H9 (cell line): Measurements from ENCODE around the gene PHF5A. TPM values are rescaled to one million over a fixed set of nuclear protein-coding genes. Genes with fewer than 3 reads are reported as not detected.

ENCODE experiments used
- DNase-seq: peaks from one replicate; pipeline ENCODE4 v3.0.0-alpha.2; 2017
- H2AFZ ChIP-seq: one replicate; pipeline ENCODE4 v1.6.1; 2013; ENCODE audit warnings: mild to moderate bottlenecking, low read length, control low read depth, moderate library complexity
- H2AK5ac ChIP-seq: 2 replicates; pipeline ENCODE4 v1.6.1; 2013; ENCODE audit warnings: low read length, control low read depth, mixed read lengths; ENCODE audit not compliant: insufficient read length
- H2BK120ac ChIP-seq: one replicate; pipeline ENCODE4 v1.6.1; 2013; ENCODE audit warnings: low read depth, mild to moderate bottlenecking, low read length, control low read depth, inconsistent platforms; ENCODE audit not compliant: poor library complexity, severe bottlenecking
- H2BK12ac ChIP-seq: 2 replicates; pipeline ENCODE4 v1.6.1; 2013; ENCODE audit warnings: low read length, control low read depth, mixed read lengths, low read depth; ENCODE audit not compliant: insufficient read length
- H2BK15ac ChIP-seq: 2 replicates; pipeline ENCODE4 v1.6.1; 2013; ENCODE audit warnings: low read depth, low read length, control low read depth
- H2BK20ac ChIP-seq: one replicate; pipeline ENCODE4 v1.6.1; 2013; ENCODE audit warnings: low read depth, mild to moderate bottlenecking, low read length, control low read depth, inconsistent platforms; ENCODE audit not compliant: poor library complexity, severe bottlenecking
- H2BK5ac ChIP-seq: 2 replicates; pipeline ENCODE4 v1.6.1; 2013; ENCODE audit warnings: low read length, control low read depth, mixed read lengths; ENCODE audit not compliant: insufficient read length
- H3K14ac ChIP-seq: 2 replicates; pipeline ENCODE4 v1.6.1; 2013; ENCODE audit warnings: low read length, control low read depth; ENCODE audit not compliant: insufficient read depth
- H3K18ac ChIP-seq: 2 replicates; pipeline ENCODE4 v1.6.1; 2013; ENCODE audit warnings: low read depth, mild to moderate bottlenecking, mixed read lengths, low read length, control low read depth; ENCODE audit not compliant: insufficient read length
- H3K23ac ChIP-seq: 2 replicates; pipeline ENCODE4 v1.6.1; 2013; ENCODE audit warnings: low read length, control low read depth, mixed read lengths, low read depth; ENCODE audit not compliant: insufficient read length
- H3K23me2 ChIP-seq: 2 replicates; pipeline ENCODE4 v1.6.1; 2013; ENCODE audit warnings: low read depth, mild to moderate bottlenecking, mixed read lengths, low read length, control low read depth; ENCODE audit not compliant: insufficient read length, poor library complexity, severe bottlenecking
- H3K27ac ChIP-seq: 2 replicates; pipeline ENCODE4 v1.5.1; 2013; ENCODE audit warnings: low read length, control low read depth, mixed read lengths, low read depth; ENCODE audit not compliant: insufficient read length
- H3K27me3 ChIP-seq: 2 replicates; pipeline ENCODE4 v1.6.1; 2013; ENCODE audit warnings: low read length, control low read depth, inconsistent platforms; ENCODE audit not compliant: insufficient read depth
- H3K4ac ChIP-seq: 2 replicates; pipeline ENCODE4 v1.6.1; 2013; ENCODE audit warnings: low read depth, mild to moderate bottlenecking, control low read depth, inconsistent platforms, low read length, moderate library complexity
- H3K4me1 ChIP-seq: 2 replicates; pipeline ENCODE4 v1.6.1; 2013; ENCODE audit warnings: low read length, control low read depth, inconsistent platforms; ENCODE audit not compliant: insufficient read depth
- H3K4me2 ChIP-seq: 2 replicates; pipeline ENCODE4 v1.6.1; 2013; ENCODE audit warnings: low read length, control low read depth, mixed read lengths; ENCODE audit not compliant: insufficient read length, insufficient read depth
- H3K56ac ChIP-seq: 2 replicates; pipeline ENCODE4 v1.6.1; 2013; ENCODE audit warnings: low read depth, mild to moderate bottlenecking, mixed read lengths, low read length, control low read depth; ENCODE audit not compliant: insufficient read length
- H3K79me1 ChIP-seq: 2 replicates; pipeline ENCODE4 v1.6.1; 2013; ENCODE audit warnings: low read depth, mild to moderate bottlenecking, moderate library complexity, low read length, control low read depth, inconsistent platforms; ENCODE audit not compliant: insufficient read depth, poor library complexity, severe bottlenecking
- H3K79me2 ChIP-seq: 2 replicates; pipeline ENCODE4 v1.6.1; 2013; ENCODE audit warnings: low read length, control low read depth, inconsistent platforms; ENCODE audit not compliant: insufficient read depth
- H3K9ac ChIP-seq: 2 replicates; pipeline ENCODE4 v1.6.1; 2013; ENCODE audit warnings: low read length, control low read depth, mixed read lengths; ENCODE audit not compliant: insufficient read length; ENCODE audit errors: extremely low read depth
- H3K9me3 ChIP-seq: one replicate; pipeline ENCODE4 v1.6.1; 2013; ENCODE audit warnings: low read depth, low read length, inconsistent platforms; ENCODE audit not compliant: control insufficient read depth
- H3T11ph ChIP-seq: one replicate; pipeline ENCODE4 v1.6.1; 2013; ENCODE audit warnings: mild to moderate bottlenecking, low read length, control low read depth, inconsistent platforms
- H4K20me1 ChIP-seq: one replicate; pipeline ENCODE4 v1.6.1; 2013; ENCODE audit not compliant: control insufficient read depth, insufficient read length, insufficient read depth
- H4K5ac ChIP-seq: 2 replicates; pipeline ENCODE4 v1.6.1; 2013; ENCODE audit warnings: low read depth, mild to moderate bottlenecking, mixed read lengths, low read length, control low read depth; ENCODE audit not compliant: insufficient read length
- H4K8ac ChIP-seq: replicated peaks from 2 replicates; pipeline ENCODE4 v1.6.1; 2013; ENCODE audit warnings: low read length, control low read depth, mixed read lengths, low read depth; ENCODE audit not compliant: insufficient read length
- H4K91ac ChIP-seq: 2 replicates; pipeline ENCODE4 v1.6.1; 2013; ENCODE audit warnings: low read depth, mild to moderate bottlenecking, moderate library complexity, mixed read lengths, low read length, control low read depth; ENCODE audit not compliant: insufficient read length
- H3K27ac Mint-ChIP-seq, 3 experiments: 2 replicates in 2 of 3; 3 replicates in 1 of 3; pipeline ENCODE4 v1.8.0; 2020 to 2021; ENCODE audit warnings: mixed read lengths in 3 of 3, mild to moderate bottlenecking in 1 of 3, moderate library complexity in 1 of 3
- H3K27me3 Mint-ChIP-seq: 2 replicates; pipeline ENCODE4 v1.8.0; 2021; ENCODE audit warnings: low read depth, mild to moderate bottlenecking, moderate library complexity, mixed read lengths
- H3K36me3 Mint-ChIP-seq, 3 experiments: 2 replicates in 2 of 3; 3 replicates in 1 of 3; pipeline ENCODE4 v1.8.0; 2020 to 2021; ENCODE audit warnings: low read depth in 3 of 3, mixed read lengths in 3 of 3; ENCODE audit not compliant: insufficient read depth in 1 of 3
- H3K4me1 Mint-ChIP-seq, 2 experiments: 2 replicates each; pipeline ENCODE4 v1.8.0; 2020; ENCODE audit warnings: mixed read lengths in 2 of 2
- H3K4me3 Mint-ChIP-seq, 2 experiments: 2 replicates in 1 of 2; 3 replicates in 1 of 2; pipeline ENCODE4 v1.8.0; 2020 to 2021; ENCODE audit warnings: mild to moderate bottlenecking in 2 of 2, mixed read lengths in 2 of 2, moderate library complexity in 1 of 2
- H3K9me3 Mint-ChIP-seq, 2 experiments: 2 replicates in 1 of 2; 3 replicates in 1 of 2; pipeline ENCODE4 v1.8.0; 2020; ENCODE audit warnings: mild to moderate bottlenecking in 2 of 2, mixed read lengths in 2 of 2, moderate library complexity in 1 of 2
- WGBS: extraction: QIAGEN DNeasy Blood & Tissue Kit; methylation state at CpG from one replicate; pipeline ENCODE4 v1.1.7; 2013; ENCODE audit warnings: missing lambda C conversion rate, low lambda C conversion rate, mixed read lengths; ENCODE audit not compliant: insufficient read length; ENCODE audit errors: extremely low coverage; 5-methylcytosine and 5-hydroxymethylcytosine counted together
- total RNA-seq: library from RNA; stranded (reverse); gene quantifications from 2 replicates; pipeline ENCODE4 v1.2.1, GENCODE V29; 2021
- TF ChIP-seq, protein P1 (sequence below): fragments of 200-600 bp; sonication (generic); conservative IDR thresholded peaks from 3 replicates; pipeline ENCODE4 v1.8.0; 2021; ENCODE audit warnings: antibody characterized with exemption, mild to moderate bottlenecking

The PHF5A gene
- total RNA-seq, 1 experiment from 2014 or later: 114 TPM

DNA sequence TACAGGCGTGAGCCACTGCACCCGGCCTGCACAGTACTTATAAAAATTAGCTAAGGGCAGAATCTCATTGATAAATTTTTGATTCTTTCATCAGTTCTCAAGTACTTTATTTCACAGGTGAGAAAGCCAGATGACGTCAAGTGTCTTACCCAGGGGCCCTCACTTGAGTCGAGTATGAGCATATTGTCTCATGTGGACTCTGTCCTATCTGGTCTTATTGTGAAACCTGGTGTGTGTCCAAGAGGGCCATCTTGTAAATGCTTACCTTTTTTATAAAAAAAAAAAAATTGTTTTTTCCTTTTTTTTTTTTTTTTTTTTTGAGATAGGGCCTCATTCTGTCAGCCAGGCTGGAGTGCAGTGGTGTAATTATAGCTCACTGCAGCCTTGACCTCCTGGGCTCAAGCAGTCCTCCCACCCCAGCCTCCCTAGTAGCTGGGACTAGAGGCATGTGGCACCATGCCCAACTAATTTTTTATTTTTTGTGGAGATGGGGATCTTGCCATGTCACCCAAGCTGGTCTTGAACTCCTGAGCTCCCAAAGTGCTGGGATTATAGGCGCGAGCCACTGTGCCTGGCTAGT, 6.5 kb upstream of the PHF5A start:
- Histone ChIP-seq H3K9ac (no peak overlapping the region), H2BK20ac (no peak overlapping the region), H3K27me3 (no peaks in the 10 kb centered on the region), H2AFZ (no peak overlapping the region), H4K5ac (no peak overlapping the region), H2BK5ac (no peak overlapping the region), H4K8ac (no peak overlapping the region), H3K27ac (no peak overlapping the region), H3T11ph (no peak overlapping the region), H3K4ac (no peak overlapping the region), H3K79me1 (peaks cover 5% of the 10 kb centered on the region), H2BK12ac (no peak overlapping the region), H3K4me2 (no peak overlapping the region), H3K4me1 (no peaks in the 10 kb centered on the region; the same call in 1 of the 2 replicates), H4K20me1 (no peaks in the 10 kb centered on the region), H3K79me2 (peaks cover 15% of the 10 kb centered on the region; the same call in 1 of the 2 replicates), H2BK120ac (no peak overlapping the region), H2AK5ac (no peak overlapping the region), H4K91ac (no peak overlapping the region), H3K9me3 (no peaks in the 10 kb centered on the region), H3K23me2 (no peaks in the 10 kb centered on the region), H2BK15ac (no peak overlapping the region), H3K14ac (no peak overlapping the region), H3K56ac (no peak overlapping the region), H3K18ac (no peak overlapping the region), H3K23ac (no peak overlapping the region)
- Mint-ChIP-seq H3K9me3 (no peaks in the 10 kb centered on the region), H3K27ac (peak overlapping the region in 2 of 3 experiments; percentile 51 to 62; a peak in 1 of 7 replicates), H3K4me3 (no peak overlapping the region), H3K36me3 (peaks cover 0 to 1% (median 0%) of the 10 kb centered on the region in 3 experiments; a peak in 1 of 7 replicates), H3K4me1 (peaks cover 10 to 19% of the 10 kb centered on the region in 2 experiments), H3K27me3 (no peaks in the 10 kb centered on the region)
- no peak for DNase-seq
- TF ChIP-seq, protein P1, sequence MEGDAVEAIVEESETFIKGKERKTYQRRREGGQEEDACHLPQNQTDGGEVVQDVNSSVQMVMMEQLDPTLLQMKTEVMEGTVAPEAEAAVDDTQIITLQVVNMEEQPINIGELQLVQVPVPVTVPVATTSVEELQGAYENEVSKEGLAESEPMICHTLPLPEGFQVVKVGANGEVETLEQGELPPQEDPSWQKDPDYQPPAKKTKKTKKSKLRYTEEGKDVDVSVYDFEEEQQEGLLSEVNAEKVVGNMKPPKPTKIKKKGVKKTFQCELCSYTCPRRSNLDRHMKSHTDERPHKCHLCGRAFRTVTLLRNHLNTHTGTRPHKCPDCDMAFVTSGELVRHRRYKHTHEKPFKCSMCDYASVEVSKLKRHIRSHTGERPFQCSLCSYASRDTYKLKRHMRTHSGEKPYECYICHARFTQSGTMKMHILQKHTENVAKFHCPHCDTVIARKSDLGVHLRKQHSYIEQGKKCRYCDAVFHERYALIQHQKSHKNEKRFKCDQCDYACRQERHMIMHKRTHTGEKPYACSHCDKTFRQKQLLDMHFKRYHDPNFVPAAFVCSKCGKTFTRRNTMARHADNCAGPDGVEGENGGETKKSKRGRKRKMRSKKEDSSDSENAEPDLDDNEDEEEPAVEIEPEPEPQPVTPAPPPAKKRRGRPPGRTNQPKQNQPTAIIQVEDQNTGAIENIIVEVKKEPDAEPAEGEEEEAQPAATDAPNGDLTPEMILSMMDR: no peak
- no CpG with 5 or more reads among the region's 6 CpGs for WGBS
